SIG-M5 treated with dmso at 0.1 percent for 504 hours (cell line): ENCODE results near the gene BCL2L11.

ENCODE experiments used
- DNase-seq: peaks from one replicate; lab custom pipeline; 2025; ENCODE audit not compliant: unreplicated experiment; lab: John Stamatoyannopoulos, UW

Gene BCL2L11

DNA sequence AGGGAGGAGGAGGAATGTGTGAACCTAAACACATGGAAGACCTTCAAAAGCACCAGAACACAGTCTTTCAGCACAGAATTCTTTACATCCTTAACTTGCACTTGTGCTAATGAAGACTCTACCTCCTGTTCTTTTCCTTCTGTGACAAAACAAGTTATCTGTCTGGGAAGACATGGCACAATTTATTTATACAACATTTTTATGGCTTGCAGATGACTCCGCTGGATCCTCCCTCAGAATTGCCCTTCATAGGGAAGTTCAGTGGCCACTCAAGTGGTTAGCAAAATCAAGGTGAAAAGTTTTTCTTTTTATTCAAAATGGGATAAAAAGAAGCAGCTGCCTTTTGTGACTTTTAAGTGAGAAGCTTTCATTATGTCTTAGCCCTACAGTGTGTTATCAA is 21.4 kb downstream of the BCL2L11 start:
- no peak for DNase-seq

DNA sequence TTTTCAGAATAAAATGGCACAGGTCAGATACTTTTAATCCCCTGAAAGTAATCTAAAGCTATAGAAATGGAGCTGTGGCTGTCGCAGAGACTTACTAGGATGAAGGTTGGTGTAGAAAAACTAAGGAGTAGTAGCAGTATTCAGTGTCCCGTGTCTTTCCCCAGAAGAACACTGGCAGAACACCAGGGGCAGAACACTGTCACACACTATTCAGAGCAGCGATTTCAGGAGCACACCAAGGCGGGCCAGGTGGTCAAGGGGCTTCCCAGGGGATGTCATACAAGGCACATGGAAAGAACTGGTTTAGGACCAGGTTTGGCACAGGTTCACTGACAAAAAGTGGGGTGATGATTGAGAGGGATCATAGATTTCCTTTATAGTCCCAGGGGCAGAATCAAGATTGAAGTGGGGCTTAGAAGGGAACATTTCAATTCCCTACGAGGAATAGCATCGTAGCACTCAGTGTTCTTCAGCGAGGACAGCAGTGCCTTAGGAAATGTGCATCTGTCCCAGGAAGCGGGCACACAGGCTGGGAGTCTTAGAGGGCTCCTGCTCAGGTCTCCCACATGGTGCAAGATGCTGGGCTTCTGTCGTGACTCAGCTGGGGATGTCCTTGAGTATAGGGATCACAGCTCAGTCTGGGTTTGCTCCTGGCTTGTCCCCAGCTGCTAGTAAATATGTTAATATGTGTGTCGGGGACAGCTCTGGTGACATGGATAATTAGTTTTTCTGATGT is 22.6 kb downstream of the BCL2L11 start:
- no peak for DNase-seq

DNA sequence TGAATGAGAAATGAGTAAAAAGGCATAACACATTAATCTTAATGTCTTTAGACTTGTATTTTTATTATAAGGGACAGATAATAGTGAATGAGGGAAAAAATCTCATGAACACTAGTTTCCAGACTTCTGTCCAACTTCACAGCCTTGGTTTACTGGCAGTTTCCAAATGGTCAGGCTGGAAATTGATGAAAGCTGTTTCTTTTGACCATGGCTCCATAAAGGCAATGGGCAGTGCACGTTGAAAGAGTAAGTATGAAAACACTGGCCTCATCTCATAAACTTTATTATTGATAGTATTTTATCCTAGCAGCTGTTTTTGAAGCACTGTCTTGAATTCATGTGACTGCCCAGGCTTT is 23.1 kb downstream of the BCL2L11 start:
- no peak for DNase-seq

DNA sequence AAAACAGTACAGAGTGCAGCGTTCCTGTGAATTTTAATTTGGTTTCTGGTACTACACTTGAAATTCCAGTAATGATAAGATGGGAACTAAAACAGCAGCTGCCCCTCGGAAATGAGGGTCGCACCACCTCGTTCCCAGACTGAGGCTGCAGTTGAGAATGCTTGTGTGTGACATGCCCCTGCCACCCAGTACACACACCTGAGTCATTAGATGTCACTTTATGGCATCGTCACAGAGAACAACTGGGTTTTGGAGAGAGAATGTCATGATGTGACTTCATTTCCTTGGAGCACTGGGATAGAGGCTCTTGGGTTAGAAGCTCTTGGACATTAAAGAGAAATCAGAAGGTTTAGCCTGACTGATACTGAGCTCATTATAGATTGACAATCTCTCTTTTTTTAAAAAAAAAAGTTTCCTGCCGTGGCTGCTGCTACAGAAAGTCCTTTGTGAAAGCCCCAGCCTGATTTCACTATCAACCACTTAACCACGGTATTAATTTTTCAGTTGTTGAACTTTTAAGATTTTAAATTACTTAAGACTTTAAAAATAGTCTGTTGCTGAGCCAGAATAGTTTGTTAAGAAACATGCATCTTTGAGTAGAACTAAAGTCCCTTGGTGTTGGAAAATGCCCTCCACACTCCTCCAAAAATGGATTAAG is 24.5 kb downstream of the BCL2L11 start:
- DNase-seq: no peak

DNA sequence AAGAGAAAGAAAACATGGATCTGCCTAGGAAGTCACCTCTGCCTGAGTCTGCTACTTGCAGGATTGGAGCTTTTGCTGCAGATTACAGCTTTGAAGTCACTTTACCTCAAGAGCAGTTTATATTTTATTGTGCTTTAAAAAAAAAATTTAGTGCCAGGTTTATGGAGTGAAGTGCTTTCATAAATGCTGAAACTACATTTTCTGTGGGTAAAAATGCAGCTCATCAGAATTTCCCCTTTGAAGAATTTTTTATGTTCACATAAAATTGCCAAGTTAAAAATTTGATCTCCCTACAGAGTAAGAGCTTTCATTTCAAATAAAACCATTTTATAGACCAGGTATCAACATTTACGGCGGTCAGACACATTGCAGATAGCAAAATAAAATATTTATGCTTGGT is 25.2 kb downstream of the BCL2L11 start:
- DNase-seq: no peak

DNA sequence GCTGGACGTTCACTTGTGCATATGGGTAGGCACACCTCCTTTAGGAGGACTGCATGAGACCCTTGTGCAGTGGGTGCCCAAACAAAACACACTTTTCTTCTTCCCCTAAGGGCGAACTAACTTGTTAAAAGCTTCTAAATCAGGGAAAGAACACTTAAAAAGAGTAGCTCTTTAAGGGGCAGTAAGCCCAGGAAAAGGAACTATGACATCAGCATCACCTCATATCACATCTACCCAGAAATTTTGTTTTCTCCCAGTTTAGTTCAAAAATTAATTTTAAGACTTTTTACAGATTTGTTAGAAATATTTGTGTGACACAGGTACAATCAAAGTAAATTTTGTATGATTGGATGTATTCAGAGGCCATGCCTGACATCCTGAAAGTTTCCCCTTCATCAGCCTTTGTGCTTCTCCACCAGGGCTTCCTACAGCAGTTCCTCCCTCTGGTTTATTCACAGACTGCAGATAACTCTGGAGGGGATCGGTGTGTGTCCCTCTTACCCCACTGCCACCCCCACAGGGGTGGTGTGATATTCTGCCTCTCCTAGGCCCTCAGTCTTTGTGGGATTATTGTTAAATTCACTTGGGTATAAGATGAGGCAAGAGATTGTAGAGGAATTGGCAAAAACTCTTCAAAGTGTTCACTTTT is 27.6 kb downstream of the BCL2L11 start:
- DNase-seq: no peak

DNA sequence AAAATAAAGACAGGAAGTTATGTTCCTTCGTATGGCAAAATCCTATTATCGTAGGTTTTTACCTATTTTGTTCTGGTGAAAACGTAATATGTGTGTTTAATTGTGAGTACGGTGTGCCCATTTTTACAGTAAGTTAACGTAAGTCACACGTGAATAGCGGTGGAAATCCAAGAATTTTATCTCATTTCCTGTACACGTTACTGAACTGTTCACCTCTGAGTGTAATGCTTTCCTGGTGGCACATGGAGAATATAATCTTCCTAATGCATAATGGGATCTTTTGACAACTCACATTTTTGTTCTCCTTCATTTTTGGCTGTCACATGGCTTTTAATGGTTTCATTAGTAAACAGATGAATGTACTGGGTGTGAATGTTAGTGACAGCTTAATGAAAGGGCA is 28.2 kb downstream of the BCL2L11 start:
- no peak for DNase-seq

DNA sequence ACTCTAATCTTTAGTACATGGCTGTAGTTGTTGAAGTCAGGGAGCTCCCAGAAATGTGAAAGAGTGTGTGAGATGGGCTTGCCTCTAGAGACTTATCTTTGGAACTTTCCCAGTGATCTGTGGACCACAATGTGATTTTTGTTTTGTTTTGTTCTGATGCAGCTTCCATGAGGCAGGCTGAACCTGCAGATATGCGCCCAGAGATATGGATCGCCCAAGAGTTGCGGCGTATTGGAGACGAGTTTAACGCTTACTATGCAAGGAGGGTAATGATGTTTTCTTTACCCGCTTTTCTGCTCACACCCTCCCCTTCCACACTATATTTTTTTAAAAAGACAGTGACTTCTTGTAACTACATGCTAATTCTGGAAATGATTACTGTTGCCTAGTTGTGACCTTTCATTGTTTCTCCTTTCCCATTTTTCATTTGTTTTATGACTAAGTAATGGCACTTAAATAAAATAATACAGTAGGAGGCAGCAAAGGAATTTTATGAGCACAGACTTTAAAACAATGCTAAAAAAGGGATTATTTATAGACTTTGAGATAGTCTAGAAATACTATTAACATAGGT is 29.3 kb downstream of the BCL2L11 start:
- DNase-seq: no peak

DNA sequence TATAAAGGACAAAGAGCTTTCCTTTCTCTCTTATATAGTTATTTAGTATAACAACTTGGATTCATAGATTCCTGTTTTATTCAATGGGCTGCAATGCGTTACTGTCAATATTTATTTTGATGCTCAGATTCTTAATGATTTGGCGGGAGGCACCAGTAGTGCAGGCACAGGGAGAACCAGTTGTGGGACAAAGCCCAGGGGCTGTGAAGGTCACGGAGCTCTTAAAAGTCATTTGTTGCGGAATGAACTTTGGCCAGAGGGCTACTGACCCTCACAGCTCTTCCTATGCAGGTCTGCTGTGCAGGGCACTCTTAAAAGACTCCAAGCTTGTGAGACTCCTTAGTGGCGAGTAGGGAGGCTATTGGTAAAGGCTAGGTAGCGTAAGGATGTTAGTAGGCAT is 34.0 kb downstream of the BCL2L11 start:
- no peak for DNase-seq

DNA sequence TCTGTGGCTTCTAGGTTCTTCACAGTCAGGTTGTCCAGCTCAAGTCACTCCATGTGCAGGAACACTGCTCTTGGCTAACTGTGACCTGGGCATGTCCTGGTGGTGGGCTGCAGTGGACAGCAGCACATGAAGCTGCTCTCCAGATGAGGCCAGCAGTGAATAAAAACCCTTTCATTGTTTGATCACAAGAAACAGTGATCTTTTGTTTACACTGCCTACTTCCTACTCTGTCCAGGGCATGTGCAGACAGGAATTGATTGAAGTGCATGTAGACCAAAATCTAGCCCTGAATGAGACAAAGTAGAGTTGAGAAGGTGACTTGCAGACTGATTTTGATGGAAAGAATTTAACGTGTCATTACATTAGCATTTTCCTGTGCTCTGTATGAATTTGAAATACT is 34.9 kb downstream of the BCL2L11 start:
- no peak for DNase-seq

DNA sequence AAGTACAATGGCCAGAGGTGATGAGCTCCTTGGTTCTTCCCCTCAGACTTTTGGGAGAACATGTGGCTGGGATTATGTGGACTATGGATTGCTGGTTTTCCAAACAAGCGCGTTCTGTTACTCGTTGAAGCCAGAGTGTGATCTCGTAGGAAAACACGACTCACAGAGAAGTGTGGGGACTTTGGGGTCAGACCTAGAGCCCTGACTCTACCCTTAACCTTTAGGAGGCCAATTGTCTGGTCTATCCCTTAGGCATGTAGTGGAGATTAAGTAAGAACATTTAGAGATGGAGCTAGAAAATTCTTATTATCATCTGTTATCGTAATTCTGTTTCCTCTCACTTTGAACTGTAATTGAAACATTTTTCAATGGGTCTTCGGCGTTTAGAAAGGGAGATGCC is 35.8 kb downstream of the BCL2L11 start:
- no peak for DNase-seq

DNA sequence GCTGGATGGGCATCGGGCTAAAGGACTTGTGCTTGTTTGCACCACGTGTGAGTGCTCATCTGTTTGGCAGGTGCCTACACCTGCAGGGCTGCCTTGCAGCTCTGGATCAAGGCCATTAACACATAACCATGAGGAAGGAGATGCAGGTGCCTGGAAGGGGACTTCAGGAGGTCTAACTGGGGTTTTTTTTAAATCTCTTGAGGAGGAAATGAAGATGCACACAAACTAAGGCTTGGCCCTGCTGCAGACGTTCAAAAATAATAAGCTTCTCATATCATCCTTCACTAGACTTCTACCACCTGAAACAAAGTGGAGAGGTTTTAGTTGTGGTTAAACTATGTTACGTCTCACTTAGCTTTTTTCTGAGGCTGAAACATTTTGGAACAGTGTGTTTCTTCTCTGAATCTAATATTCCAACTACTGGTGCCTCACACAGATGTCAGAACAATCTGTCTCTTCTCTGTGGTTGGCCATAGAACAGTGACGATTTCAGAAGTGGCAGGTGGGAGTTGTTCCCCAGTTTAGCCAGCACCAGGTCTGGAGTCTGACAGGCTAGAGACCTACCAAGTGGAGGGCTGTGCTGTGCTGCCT is 36.5 kb downstream of the BCL2L11 start:
- DNase-seq: no peak

DNA sequence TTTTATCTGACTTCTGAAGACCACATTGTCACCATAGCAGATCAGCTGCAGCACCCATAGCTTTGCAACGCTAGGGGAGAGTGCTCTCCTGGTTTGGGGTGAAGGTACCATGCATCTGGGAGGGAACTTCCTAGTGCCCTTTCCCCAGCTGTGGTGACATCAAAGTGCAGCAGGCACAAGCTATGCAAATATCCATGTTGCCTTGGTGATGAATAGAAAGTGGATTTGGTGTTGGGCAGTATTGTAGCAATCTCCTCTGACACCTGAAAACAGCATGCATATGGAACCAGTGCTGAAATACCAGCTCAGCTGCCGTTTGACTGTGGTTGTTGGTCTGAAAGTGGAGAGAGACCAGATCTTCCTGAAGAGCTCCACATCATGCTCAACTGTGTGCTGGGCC is 37.1 kb downstream of the BCL2L11 start:
- DNase-seq: no peak

DNA sequence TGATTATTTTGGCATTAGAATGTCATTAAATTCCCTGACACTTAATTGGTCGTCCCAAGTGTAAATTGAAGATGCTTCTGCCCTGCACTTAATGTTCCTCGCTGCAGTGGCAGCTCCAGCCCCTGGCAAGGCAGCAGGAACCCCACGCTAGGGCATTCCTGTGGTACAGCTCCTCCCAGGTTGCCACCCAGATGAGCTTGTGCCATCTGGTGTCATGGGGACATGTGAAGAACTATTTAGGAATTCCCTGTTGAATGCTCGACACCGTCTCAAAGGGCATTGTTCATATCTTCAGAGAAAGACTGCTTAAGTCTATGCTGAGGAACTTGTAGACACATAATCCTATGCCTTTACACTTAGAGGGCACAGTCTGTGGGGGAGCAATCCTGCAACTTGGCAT is 38.9 kb downstream of the BCL2L11 start:
- DNase-seq: no peak

DNA sequence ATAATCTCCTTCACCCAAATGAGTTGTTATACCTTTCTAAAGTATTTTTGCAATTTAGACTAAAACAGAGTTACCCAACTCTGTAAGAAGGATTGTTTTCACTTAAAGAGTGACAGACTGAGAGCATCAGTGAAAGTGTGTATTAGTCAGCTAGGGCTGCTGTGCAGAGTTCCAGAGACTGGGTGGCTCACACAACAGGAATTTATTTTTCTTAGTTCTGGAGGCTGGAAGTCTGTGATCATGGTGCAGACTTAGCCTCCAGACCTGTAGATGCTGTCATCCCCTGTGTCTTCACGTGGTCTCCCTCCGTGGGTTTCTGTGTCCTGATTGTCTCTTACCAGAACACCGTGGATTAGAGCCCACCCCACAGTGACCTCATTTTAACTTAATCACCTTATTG is 40.0 kb downstream of the BCL2L11 start:
- DNase-seq: no peak

DNA sequence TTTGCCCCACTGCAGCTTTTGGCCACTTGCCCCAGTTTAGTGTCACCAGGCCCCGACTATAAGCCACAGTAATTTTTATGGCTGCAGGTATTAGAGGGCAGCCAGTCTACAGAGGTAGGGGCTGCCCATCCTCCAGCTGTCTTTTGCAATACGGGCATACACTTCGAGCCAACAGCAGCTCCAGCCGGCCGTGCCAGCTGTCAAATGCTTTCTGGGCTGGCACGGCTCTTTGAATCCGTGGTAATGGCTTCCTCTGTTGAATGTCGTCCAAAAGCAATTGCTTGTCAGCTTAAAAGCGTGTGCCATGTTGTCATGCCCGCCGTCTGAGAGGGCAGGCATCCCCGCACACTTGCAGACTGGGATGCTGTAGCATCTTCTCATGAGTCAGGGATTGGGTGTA is 41.3 kb downstream of the BCL2L11 start:
- no peak for DNase-seq

DNA sequence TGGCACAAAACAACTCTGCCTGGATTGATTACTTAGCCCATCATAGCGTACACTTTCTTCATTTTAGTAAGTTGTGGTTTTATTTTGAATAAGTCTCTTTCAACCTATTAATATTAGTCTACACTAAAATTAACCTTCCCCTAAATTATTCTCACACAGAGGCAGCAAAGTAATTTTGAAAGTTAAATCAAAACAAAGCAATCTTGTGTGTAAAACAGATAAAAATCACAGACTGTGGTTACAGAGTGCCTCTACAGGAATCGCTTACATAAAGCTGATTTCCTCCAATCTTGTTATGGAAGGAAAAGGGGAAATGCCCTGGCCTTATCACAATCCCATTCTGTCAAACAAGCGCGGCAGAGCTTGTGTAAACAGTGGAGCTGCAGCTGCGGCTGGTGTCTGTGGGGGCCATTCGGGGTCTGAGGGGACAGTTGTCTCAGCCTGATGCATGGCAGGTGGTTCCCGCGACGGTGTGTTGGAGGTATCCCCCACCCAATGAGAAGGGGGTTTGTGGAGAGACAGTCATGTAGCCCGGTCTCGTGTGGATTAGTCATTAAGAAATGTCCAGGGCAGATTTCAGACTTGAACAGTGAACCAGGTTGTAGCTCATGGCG is 42.1 kb downstream of the BCL2L11 start:
- DNase-seq: no peak

DNA sequence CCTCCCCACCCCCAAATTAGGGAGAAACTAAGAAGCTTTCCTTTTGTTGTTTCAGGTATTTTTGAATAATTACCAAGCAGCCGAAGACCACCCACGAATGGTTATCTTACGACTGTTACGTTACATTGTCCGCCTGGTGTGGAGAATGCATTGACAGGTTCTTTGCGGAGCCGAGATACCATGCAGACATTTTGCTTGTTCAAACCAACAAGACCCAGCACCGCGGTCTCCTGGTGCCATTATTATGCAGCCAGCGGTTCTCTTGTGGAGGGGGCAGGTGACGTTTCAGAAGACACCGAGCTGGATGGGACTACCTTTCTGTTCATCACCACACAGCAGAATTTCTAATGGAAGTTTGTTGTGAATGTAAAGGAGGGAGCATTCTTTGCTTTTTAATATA is 43.4 kb downstream of the BCL2L11 start:
- no peak for DNase-seq

DNA sequence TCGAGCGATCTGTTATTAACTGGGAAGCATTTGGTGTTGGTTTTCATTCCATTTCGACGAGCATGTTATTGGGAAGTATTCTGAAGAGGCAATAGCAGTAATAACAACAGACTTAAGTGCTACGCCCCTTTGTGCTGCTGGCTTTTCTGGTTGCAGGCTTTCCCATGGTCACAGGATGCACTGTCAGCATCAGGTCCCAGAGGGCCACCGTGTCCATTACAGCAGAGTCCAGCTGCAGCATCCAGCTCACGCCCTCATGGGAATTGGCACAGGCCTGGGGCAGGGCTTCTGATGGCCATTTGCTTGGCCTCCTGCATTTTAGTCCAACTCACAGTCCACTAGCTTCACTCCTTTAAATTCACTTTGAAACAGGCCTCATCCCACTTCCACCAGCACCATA is 44.4 kb downstream of the BCL2L11 start:
- no peak for DNase-seq

DNA sequence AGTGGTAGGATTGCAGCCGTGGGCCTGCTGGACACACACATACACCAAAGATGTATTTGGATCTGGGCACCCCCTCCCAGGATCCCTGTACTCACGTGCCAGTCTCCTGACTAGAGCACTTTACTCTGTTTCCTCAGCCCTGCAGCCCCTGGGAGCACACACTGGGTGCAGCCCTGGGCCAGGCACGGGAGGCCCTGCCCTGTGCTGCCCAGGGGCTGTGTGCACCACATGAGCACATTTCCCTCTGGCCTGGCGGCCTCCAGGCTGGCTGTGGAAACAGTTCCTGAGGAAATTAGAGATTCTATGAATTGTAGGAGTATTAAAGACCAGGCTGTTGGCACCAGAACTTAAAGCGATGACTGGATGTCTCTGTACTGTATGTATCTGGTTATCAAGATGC is 45.4 kb downstream of the BCL2L11 start:
- DNase-seq: no peak

DNA sequence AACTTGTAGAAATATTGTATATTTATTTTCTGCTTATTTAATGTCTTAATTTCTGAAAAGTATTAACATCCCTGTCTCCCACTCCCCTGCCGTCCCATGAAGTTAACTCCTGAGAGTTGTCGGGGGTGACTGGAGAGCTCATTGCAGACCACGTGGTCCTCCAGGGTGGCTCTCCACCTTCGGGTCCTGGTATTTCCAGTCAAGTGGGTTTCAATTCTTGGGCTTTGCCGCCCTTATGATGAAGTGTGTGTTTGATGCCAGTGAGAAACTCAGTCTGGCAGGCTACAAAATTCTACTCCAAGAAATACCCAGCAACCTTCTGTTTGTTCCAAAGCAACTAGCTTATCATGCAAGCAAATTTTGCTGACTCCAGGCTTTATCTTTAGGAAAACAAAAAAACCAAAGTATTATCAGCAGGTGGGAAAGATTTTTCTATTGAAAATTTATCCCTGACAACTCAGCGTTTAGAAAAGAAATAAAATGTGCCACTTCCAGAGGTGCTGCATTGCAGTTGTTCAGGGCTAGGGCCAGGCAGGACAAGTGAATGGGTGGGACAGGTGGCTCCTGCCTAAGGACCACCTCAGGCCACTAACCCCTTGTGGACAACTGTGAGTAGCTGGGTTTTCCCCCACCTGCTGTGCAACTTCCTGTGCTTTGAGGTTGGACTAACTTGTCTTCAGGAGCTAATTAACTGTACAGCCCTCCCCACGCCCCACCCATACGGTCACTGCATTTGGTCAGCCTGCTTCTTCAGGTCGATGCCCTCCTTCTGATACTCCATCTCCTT is 46.6 kb downstream of the BCL2L11 start:
- no peak for DNase-seq
